ENCODE results near the gene AFF3.

The AFF3 gene

GRCh38 chr2:100130595-100131391 is 11.6 kb downstream of the AFF3 start:
- Histone ChIP-seq H3K4me1 (ENCODE audit: control insufficient read depth, insufficient read depth, low read length, poor library complexity, severe bottlenecking) (no peaks in the 10 kb centered on the region), H3K4me3 (ENCODE audit: insufficient read depth, low read depth, low read length, poor library complexity, severe bottlenecking) (no peak overlapping the region), H3K9me3 (ENCODE audit: control insufficient read depth, low read length) (no peaks in the 10 kb centered on the region), H3K36me3 (ENCODE audit: control insufficient read depth, insufficient read depth, low read length) (no peaks in the 10 kb centered on the region), H3K27ac (ENCODE audit: insufficient read depth, low read length, poor library complexity, severe bottlenecking) (no peak overlapping the region), H3K27me3 (replicated peaks; ENCODE audit: control insufficient read depth, insufficient read depth, low read length, poor library complexity, severe bottlenecking) (no peaks in the 10 kb centered on the region)
- DNase-seq = no peak

- no peaks in the 10 kb centered on the region for H3K36me3 ChIP-seq (ENCODE audit: control insufficient read depth, insufficient read depth, low read length)
- no peak overlapping the region for H3K27ac ChIP-seq (ENCODE audit: insufficient read depth, low read length, poor library complexity, severe bottlenecking)
- no peaks in the 10 kb centered on the region for H3K9me3 ChIP-seq (ENCODE audit: control insufficient read depth, low read length)
- H3K4me1 ChIP-seq (ENCODE audit: control insufficient read depth, insufficient read depth, low read length, poor library complexity, severe bottlenecking) = no peaks in the 10 kb centered on the region
- no peaks in the 10 kb centered on the region for H3K27me3 ChIP-seq (replicated peaks; ENCODE audit: control insufficient read depth, insufficient read depth, low read length, poor library complexity, severe bottlenecking)
- no peak for DNase-seq
- no peak overlapping the region for H3K4me3 ChIP-seq (ENCODE audit: insufficient read depth, low read depth, low read length, poor library complexity, severe bottlenecking)
Observed at GRCh38 chr2:100126897-100127401, 15.4 kb downstream of the AFF3 start.

- Histone ChIP-seq H3K27me3 (replicated peaks; ENCODE audit: control insufficient read depth, insufficient read depth, low read length, poor library complexity, severe bottlenecking) (no peaks in the 10 kb centered on the region), H3K27ac (ENCODE audit: insufficient read depth, low read length, poor library complexity, severe bottlenecking) (no peak overlapping the region), H3K9me3 (ENCODE audit: control insufficient read depth, low read length) (no peaks in the 10 kb centered on the region), H3K36me3 (ENCODE audit: control insufficient read depth, insufficient read depth, low read length) (no peaks in the 10 kb centered on the region), H3K4me1 (ENCODE audit: control insufficient read depth, insufficient read depth, low read length, poor library complexity, severe bottlenecking) (no peaks in the 10 kb centered on the region), H3K4me3 (ENCODE audit: insufficient read depth, low read depth, low read length, poor library complexity, severe bottlenecking) (no peak overlapping the region)
- no peak for DNase-seq
Observed at GRCh38 chr2:100126201-100126600, 16.2 kb downstream of the AFF3 start.

- no peak overlapping the region for H3K27ac ChIP-seq (ENCODE audit: insufficient read depth, low read length, poor library complexity, severe bottlenecking)
- H3K36me3 ChIP-seq (ENCODE audit: control insufficient read depth, insufficient read depth, low read length) = no peaks in the 10 kb centered on the region
- H3K27me3 ChIP-seq (replicated peaks; ENCODE audit: control insufficient read depth, insufficient read depth, low read length, poor library complexity, severe bottlenecking) = no peaks in the 10 kb centered on the region
- no peaks in the 10 kb centered on the region for H3K4me1 ChIP-seq (ENCODE audit: control insufficient read depth, insufficient read depth, low read length, poor library complexity, severe bottlenecking)
- H3K4me3 ChIP-seq (ENCODE audit: insufficient read depth, low read depth, low read length, poor library complexity, severe bottlenecking) = no peak overlapping the region
- H3K9me3 ChIP-seq (ENCODE audit: control insufficient read depth, low read length) = no peaks in the 10 kb centered on the region
- DNase-seq = no peak
Observed at GRCh38 chr2:100125626-100126025, 16.8 kb downstream of the AFF3 start.

GRCh38 chr2:100124761-100125160 is 17.6 kb downstream of the AFF3 start:
- Histone ChIP-seq H3K27ac (ENCODE audit: insufficient read depth, low read length, poor library complexity, severe bottlenecking) (no peak overlapping the region), H3K9me3 (ENCODE audit: control insufficient read depth, low read length) (no peaks in the 10 kb centered on the region), H3K27me3 (replicated peaks; ENCODE audit: control insufficient read depth, insufficient read depth, low read length, poor library complexity, severe bottlenecking) (no peaks in the 10 kb centered on the region), H3K4me1 (ENCODE audit: control insufficient read depth, insufficient read depth, low read length, poor library complexity, severe bottlenecking) (no peaks in the 10 kb centered on the region), H3K4me3 (ENCODE audit: insufficient read depth, low read depth, low read length, poor library complexity, severe bottlenecking) (no peak overlapping the region), H3K36me3 (ENCODE audit: control insufficient read depth, insufficient read depth, low read length) (no peaks in the 10 kb centered on the region)
- DNase-seq = no peak

- Histone ChIP-seq H3K4me3 (ENCODE audit: insufficient read depth, low read depth, low read length, poor library complexity, severe bottlenecking) (no peak overlapping the region), H3K27me3 (replicated peaks; ENCODE audit: control insufficient read depth, insufficient read depth, low read length, poor library complexity, severe bottlenecking) (no peaks in the 10 kb centered on the region), H3K4me1 (ENCODE audit: control insufficient read depth, insufficient read depth, low read length, poor library complexity, severe bottlenecking) (no peaks in the 10 kb centered on the region), H3K9me3 (ENCODE audit: control insufficient read depth, low read length) (no peaks in the 10 kb centered on the region), H3K36me3 (ENCODE audit: control insufficient read depth, insufficient read depth, low read length) (no peaks in the 10 kb centered on the region), H3K27ac (ENCODE audit: insufficient read depth, low read length, poor library complexity, severe bottlenecking) (no peak overlapping the region)
- DNase-seq = no peak
Observed at GRCh38 chr2:100121124-100121718, 21.2 kb downstream of the AFF3 start.

GRCh38 chr2:100119235-100119634 is 23.2 kb downstream of the AFF3 start:
- no peak for DNase-seq
- H3K4me1 ChIP-seq (ENCODE audit: control insufficient read depth, insufficient read depth, low read length, poor library complexity, severe bottlenecking) = no peaks in the 10 kb centered on the region
- no peaks in the 10 kb centered on the region for H3K9me3 ChIP-seq (ENCODE audit: control insufficient read depth, low read length)
- no peaks in the 10 kb centered on the region for H3K27me3 ChIP-seq (replicated peaks; ENCODE audit: control insufficient read depth, insufficient read depth, low read length, poor library complexity, severe bottlenecking)
- H3K4me3 ChIP-seq (ENCODE audit: insufficient read depth, low read depth, low read length, poor library complexity, severe bottlenecking) = no peak overlapping the region
- H3K36me3 ChIP-seq (ENCODE audit: control insufficient read depth, insufficient read depth, low read length) = no peaks in the 10 kb centered on the region
- H3K27ac ChIP-seq (ENCODE audit: insufficient read depth, low read length, poor library complexity, severe bottlenecking) = no peak overlapping the region

- no peak for DNase-seq
- Histone ChIP-seq H3K4me1 (ENCODE audit: control insufficient read depth, insufficient read depth, low read length, poor library complexity, severe bottlenecking) (no peaks in the 10 kb centered on the region), H3K4me3 (ENCODE audit: insufficient read depth, low read depth, low read length, poor library complexity, severe bottlenecking) (no peak overlapping the region), H3K9me3 (ENCODE audit: control insufficient read depth, low read length) (no peaks in the 10 kb centered on the region), H3K36me3 (ENCODE audit: control insufficient read depth, insufficient read depth, low read length) (no peaks in the 10 kb centered on the region), H3K27ac (ENCODE audit: insufficient read depth, low read length, poor library complexity, severe bottlenecking) (no peak overlapping the region), H3K27me3 (replicated peaks; ENCODE audit: control insufficient read depth, insufficient read depth, low read length, poor library complexity, severe bottlenecking) (no peaks in the 10 kb centered on the region)
Observed at GRCh38 chr2:100113990-100114433, 28.4 kb downstream of the AFF3 start.

GRCh38 chr2:100110614-100111000 is 31.8 kb downstream of the AFF3 start:
- H3K27me3 ChIP-seq (replicated peaks; ENCODE audit: control insufficient read depth, insufficient read depth, low read length, poor library complexity, severe bottlenecking) = peaks cover 7% of the 10 kb centered on the region
- no peaks in the 10 kb centered on the region for H3K4me1 ChIP-seq (ENCODE audit: control insufficient read depth, insufficient read depth, low read length, poor library complexity, severe bottlenecking)
- H3K36me3 ChIP-seq (ENCODE audit: control insufficient read depth, insufficient read depth, low read length) = no peaks in the 10 kb centered on the region
- H3K4me3 ChIP-seq (ENCODE audit: insufficient read depth, low read depth, low read length, poor library complexity, severe bottlenecking) = no peak overlapping the region
- no peaks in the 10 kb centered on the region for H3K9me3 ChIP-seq (ENCODE audit: control insufficient read depth, low read length)
- H3K27ac ChIP-seq (ENCODE audit: insufficient read depth, low read length, poor library complexity, severe bottlenecking) = no peak overlapping the region
- no peak for DNase-seq

GRCh38 chr2:100109986-100110613 is 32.3 kb downstream of the AFF3 start:
- no peaks in the 10 kb centered on the region for H3K4me1 ChIP-seq (ENCODE audit: control insufficient read depth, insufficient read depth, low read length, poor library complexity, severe bottlenecking)
- H3K27me3 ChIP-seq (replicated peaks; ENCODE audit: control insufficient read depth, insufficient read depth, low read length, poor library complexity, severe bottlenecking) = peaks cover 9% of the 10 kb centered on the region
- no peak overlapping the region for H3K27ac ChIP-seq (ENCODE audit: insufficient read depth, low read length, poor library complexity, severe bottlenecking)
- H3K9me3 ChIP-seq (ENCODE audit: control insufficient read depth, low read length) = no peaks in the 10 kb centered on the region
- H3K4me3 ChIP-seq (ENCODE audit: insufficient read depth, low read depth, low read length, poor library complexity, severe bottlenecking) = no peak overlapping the region
- DNase-seq = no peak
- no peaks in the 10 kb centered on the region for H3K36me3 ChIP-seq (ENCODE audit: control insufficient read depth, insufficient read depth, low read length)

Measured in effector memory CD4-positive, alpha-beta T cell (primary cell).